ENCODE data around the gene RPL36A.

DNA sequence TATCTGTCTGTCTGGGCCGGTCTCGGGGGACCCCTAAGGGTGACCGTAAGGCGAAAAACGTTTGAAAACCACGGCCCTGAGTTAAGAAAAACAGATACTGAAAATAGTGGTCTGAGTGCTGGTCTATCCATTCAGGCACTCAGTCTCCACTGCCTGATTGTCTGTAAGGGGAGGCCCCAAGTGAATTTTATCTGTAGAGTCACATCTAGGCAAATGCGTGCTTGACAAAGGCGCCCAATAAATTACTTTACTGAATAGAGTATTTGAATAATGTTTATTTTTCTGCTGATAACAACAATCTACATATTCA is 17.7 kb downstream of the RPL36A start:
- TF ChIP-seq, protein P1, sequence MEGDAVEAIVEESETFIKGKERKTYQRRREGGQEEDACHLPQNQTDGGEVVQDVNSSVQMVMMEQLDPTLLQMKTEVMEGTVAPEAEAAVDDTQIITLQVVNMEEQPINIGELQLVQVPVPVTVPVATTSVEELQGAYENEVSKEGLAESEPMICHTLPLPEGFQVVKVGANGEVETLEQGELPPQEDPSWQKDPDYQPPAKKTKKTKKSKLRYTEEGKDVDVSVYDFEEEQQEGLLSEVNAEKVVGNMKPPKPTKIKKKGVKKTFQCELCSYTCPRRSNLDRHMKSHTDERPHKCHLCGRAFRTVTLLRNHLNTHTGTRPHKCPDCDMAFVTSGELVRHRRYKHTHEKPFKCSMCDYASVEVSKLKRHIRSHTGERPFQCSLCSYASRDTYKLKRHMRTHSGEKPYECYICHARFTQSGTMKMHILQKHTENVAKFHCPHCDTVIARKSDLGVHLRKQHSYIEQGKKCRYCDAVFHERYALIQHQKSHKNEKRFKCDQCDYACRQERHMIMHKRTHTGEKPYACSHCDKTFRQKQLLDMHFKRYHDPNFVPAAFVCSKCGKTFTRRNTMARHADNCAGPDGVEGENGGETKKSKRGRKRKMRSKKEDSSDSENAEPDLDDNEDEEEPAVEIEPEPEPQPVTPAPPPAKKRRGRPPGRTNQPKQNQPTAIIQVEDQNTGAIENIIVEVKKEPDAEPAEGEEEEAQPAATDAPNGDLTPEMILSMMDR (IDR thresholded peaks at IDR 0.05) = no peak
- no peak for TF ChIP-seq EZH2 (IDR thresholded peaks at IDR 0.05; ENCODE audit: borderline replicate concordance, insufficient read depth, low read depth, low read length, poor library complexity, severe bottlenecking)

Data from B cell (primary cell).